Measurements from ENCODE around the gene HORMAD2.

DNA sequence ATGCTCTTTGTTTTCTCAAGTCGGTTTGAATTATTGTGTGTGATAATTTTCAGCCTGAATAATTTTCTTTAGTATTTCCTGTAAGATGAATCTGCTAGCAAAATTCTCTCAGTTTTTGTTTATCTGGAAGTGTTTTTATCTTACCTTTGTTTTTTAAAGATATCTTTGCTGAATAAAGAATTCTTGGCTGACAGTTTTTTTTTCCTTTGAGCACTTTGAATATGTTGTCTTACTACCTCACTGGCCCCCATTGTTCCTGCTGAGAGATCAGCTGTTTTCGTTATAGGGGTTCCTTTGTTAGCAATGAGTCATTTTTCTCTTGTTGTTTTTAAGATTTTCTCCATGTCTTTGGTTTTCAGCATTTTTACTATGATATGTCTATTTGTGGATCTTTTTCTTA lies 63.0 kb downstream of the HORMAD2 start:
- TF ChIP-seq POLR2AphosphoS5 (IDR thresholded peaks at IDR 0.05; ENCODE audit: low read depth, low read length) = no peak
- no peak for TF ChIP-seq TAF1 (IDR thresholded peaks at IDR 0.05; ENCODE audit: borderline replicate concordance, insufficient read depth, low read length)

All from PFSK-1 (cell line).